IMR-90 (cell line): ENCODE data around the gene VPREB3. TPM values are rescaled to one million over a fixed set of nuclear protein-coding genes. Genes with fewer than 3 reads are reported as not detected.

ENCODE experiments used
- ATAC-seq: fragments of 200-7000 bp; cut with Tn5 transposase; 2 replicates; pipeline ENCODE4 v1.9.1; 2020; ENCODE audit warnings: low read depth, mild to moderate bottlenecking, moderate library complexity
- BruUV-seq: library from RNA; stranded (reverse); fragments of 400-500 nt; replicated peaks from 2 replicates; lab custom pipeline; 2021; lab: Mats Ljungman, UMichigan
- CTCF ChIA-PET: fragments of 300-600 bp; formaldehyde crosslinking; extraction: SDS; loops from one replicate; lab custom pipeline; 2021; ENCODE audit warnings: antibody characterized with exemption; lab: Yijun Ruan, JAX
- POLR2A ChIA-PET: fragments of 300-600 bp; sonication (Branson Sonifier 250); formaldehyde crosslinking; loops from one replicate; lab custom pipeline; 2022; ENCODE audit warnings: antibody characterized with exemption; ENCODE audit not compliant: unreplicated experiment; lab: Charles Lee
- DNase-seq: peaks from one replicate; pipeline ENCODE4 v3.0.0; 2013
- H2AFZ ChIP-seq: replicated peaks from 2 replicates; pipeline ENCODE3; 2013; ENCODE audit warnings: low read length, mild to moderate bottlenecking; ENCODE audit not compliant: poor library complexity
- H2AK5ac ChIP-seq: 2 replicates; pipeline ENCODE4 v1.6.1; 2013; ENCODE audit warnings: low read depth, low read length, inconsistent platforms
- H2AK9ac ChIP-seq: replicated peaks from 2 replicates; pipeline ENCODE3; 2013; ENCODE audit warnings: mild to moderate bottlenecking, low read depth, low read length, moderate library complexity; ENCODE audit not compliant: poor library complexity
- H2BK120ac ChIP-seq: 2 replicates; pipeline ENCODE4 v1.6.1; 2013; ENCODE audit warnings: low read depth, low read length, inconsistent platforms
- H2BK15ac ChIP-seq: 3 replicates; pipeline ENCODE4 v1.6.1; 2013; ENCODE audit warnings: low read depth, low read length, inconsistent platforms
- H2BK20ac ChIP-seq: 2 replicates; pipeline ENCODE4 v1.6.1; 2013; ENCODE audit warnings: low read depth, mild to moderate bottlenecking, inconsistent platforms, low read length, moderate library complexity
- H2BK5ac ChIP-seq: 2 replicates; pipeline ENCODE4 v1.6.1; 2013; ENCODE audit warnings: mild to moderate bottlenecking, low read depth, low read length, inconsistent platforms; ENCODE audit not compliant: poor library complexity, severe bottlenecking
- H3K14ac ChIP-seq: replicated peaks from 2 replicates; pipeline ENCODE4 v1.6.1; 2013; ENCODE audit warnings: low read depth, low read length, inconsistent platforms
- H3K18ac ChIP-seq: 2 replicates; pipeline ENCODE4 v1.6.1; 2013; ENCODE audit warnings: low read depth, low read length, control low read depth
- H3K23ac ChIP-seq: 2 replicates; pipeline ENCODE4 v1.6.1; 2013; ENCODE audit warnings: low read depth, low read length, inconsistent platforms
- H3K27ac ChIP-seq: 2 replicates; pipeline ENCODE4 v1.5.1; 2013; ENCODE audit warnings: mild to moderate bottlenecking, control low read depth, low read length; ENCODE audit not compliant: insufficient read depth
- H3K27me3 ChIP-seq: 2 replicates; pipeline ENCODE4 v1.6.1; 2013; ENCODE audit warnings: low read length; ENCODE audit not compliant: control insufficient read depth, insufficient read depth
- H3K36me3 ChIP-seq: 2 replicates; pipeline ENCODE4 v1.6.1; 2013; ENCODE audit warnings: low read length, mixed read lengths; ENCODE audit not compliant: control insufficient read depth, insufficient read depth
- H3K4ac ChIP-seq: 2 replicates; pipeline ENCODE4 v1.6.1; 2013; ENCODE audit warnings: low read depth, low read length, inconsistent platforms
- H3K4me1 ChIP-seq: 2 replicates; pipeline ENCODE4 v1.6.1; 2013; ENCODE audit warnings: low read length, mixed read lengths; ENCODE audit not compliant: control insufficient read depth, insufficient read depth
- H3K4me2 ChIP-seq: 2 replicates; pipeline ENCODE4 v1.6.1; 2013; ENCODE audit warnings: low read depth, mild to moderate bottlenecking, control low read depth, low read length, moderate library complexity
- H3K4me3 ChIP-seq: 2 replicates; pipeline ENCODE4 v1.5.1; 2013; ENCODE audit warnings: low read depth, mild to moderate bottlenecking, control low read depth, low read length, moderate library complexity; ENCODE audit not compliant: insufficient read depth
- H3K56ac ChIP-seq: 2 replicates; pipeline ENCODE4 v1.6.1; 2013; ENCODE audit warnings: low read length, inconsistent platforms; ENCODE audit not compliant: insufficient read depth; ENCODE audit errors: extremely low read depth
- H3K79me1 ChIP-seq, 2 experiments: 2 replicates each; pipeline ENCODE4 v1.6.1; 2013; ENCODE audit warnings: low read length in 2 of 2, inconsistent platforms in 1 of 2, low read depth in 1 of 2
- H3K9ac ChIP-seq: 2 replicates; pipeline ENCODE4 v1.6.1; 2013; ENCODE audit warnings: low read depth, low read length, control low read depth
- H3K9me1 ChIP-seq: 2 replicates; pipeline ENCODE4 v1.6.1; 2013; ENCODE audit warnings: low read length, inconsistent platforms; ENCODE audit not compliant: insufficient read depth
- H3K9me3 ChIP-seq: 2 replicates; pipeline ENCODE4 v1.6.1; 2013; ENCODE audit warnings: low read length; ENCODE audit not compliant: control insufficient read depth, insufficient read depth
- H4K20me1 ChIP-seq: 2 replicates; pipeline ENCODE4 v1.6.1; 2013; ENCODE audit warnings: low read length, inconsistent platforms; ENCODE audit not compliant: insufficient read depth
- H4K5ac ChIP-seq: 2 replicates; pipeline ENCODE4 v1.6.1; 2013; ENCODE audit warnings: mild to moderate bottlenecking, low read depth, low read length, control low read depth
- H4K8ac ChIP-seq, 2 experiments: 2 replicates each; pipeline ENCODE4 v1.6.1; 2013; ENCODE audit warnings: low read depth in 2 of 2, low read length in 2 of 2, control low read depth in 1 of 2, inconsistent platforms in 1 of 2
- H4K91ac ChIP-seq: 2 replicates; pipeline ENCODE4 v1.6.1; 2013; ENCODE audit warnings: low read depth, low read length, inconsistent platforms; ENCODE audit not compliant: insufficient read depth
- CEBPB ChIP-seq: IDR thresholded peaks from 2 replicates; pipeline ENCODE4 v1.6.1; 2012; ENCODE audit warnings: low read depth, low read length, improper control_type of control experiment
- CHD1 ChIP-seq: IDR thresholded peaks from 2 replicates; pipeline ENCODE4 v1.6.1; 2012; ENCODE audit warnings: low read depth, low read length, improper control_type of control experiment
- FOS ChIP-seq: fragments of 150-350 bp; IDR thresholded peaks from 2 replicates; pipeline ENCODE4 v1.6.1; 2016; ENCODE audit warnings: low read depth, low read length
- MAFK ChIP-seq: IDR thresholded peaks from 2 replicates; pipeline ENCODE4 v1.6.1; 2012; ENCODE audit warnings: low read depth, low read length, improper control_type of control experiment
- MXI1 ChIP-seq: IDR thresholded peaks from 2 replicates; pipeline ENCODE4 v1.6.1; 2012; ENCODE audit warnings: low read depth, mild to moderate bottlenecking, low read length, moderate library complexity, borderline replicate concordance
- RAD21 ChIP-seq: IDR thresholded peaks from 2 replicates; pipeline ENCODE4 v1.6.1; 2012; ENCODE audit warnings: low read length, improper control_type of control experiment
- RFX5 ChIP-seq: IDR thresholded peaks from 2 replicates; pipeline ENCODE4 v1.8.0; 2012; ENCODE audit warnings: low read depth, mild to moderate bottlenecking, low read length, moderate library complexity
- SMC3 ChIP-seq: fragments of 150-350 bp; IDR thresholded peaks from 2 replicates; pipeline ENCODE4 v1.6.1; 2016; ENCODE audit warnings: low read depth, mild to moderate bottlenecking, antibody characterized with exemption, low read length, moderate library complexity
- USF2 ChIP-seq: fragments of 150-350 bp; IDR thresholded peaks from 2 replicates; pipeline ENCODE4 v1.6.1; 2017; ENCODE audit warnings: mild to moderate bottlenecking, antibody characterized with exemption, low read length, low read depth
- whole genome bisulfite sequencing, 2 experiments: methylation state at CpG; one replicate each; pipeline versions ENCODE4 v1.1.5 to v1.1.7; 2013; ENCODE audit warnings: missing lambda C conversion rate in 2 of 2; ENCODE audit not compliant: insufficient read length in 1 of 2; ENCODE audit errors: extremely low coverage in 2 of 2; 5-methylcytosine and 5-hydroxymethylcytosine counted together
- dilution Hi-C: fragments of 300-500 bp; cut with HindIII; formaldehyde crosslinking; loops from one replicate; pipeline ENCODE4 v1.14.3; 2018; ENCODE audit warnings: low sequenced_read_pairs; ENCODE audit not compliant: unreplicated experiment
- in situ Hi-C: fragments of 300-500 bp; cut with MboI; formaldehyde crosslinking; loops from 3 replicates; pipeline ENCODE4 v1.14.3; 2019; ENCODE audit warnings: low sequenced_read_pairs, inconsistent platforms, mixed read lengths
- intact Hi-C: fragments of 100-400 bp; cut with micrococcal nuclease; formaldehyde crosslinking; loops from 2 replicates; pipeline ENCODE4 v1.10.0; 2022
- polyA plus RNA-seq, 3 experiments: library from polyadenylated mRNA; depleted of rRNA; stranded (reverse); fragments of >200 nt; gene quantifications; 2 replicates each; pipeline ENCODE4 v1.2.3, GENCODE V29; 2012; ENCODE audit warnings: low replicate concordance in 1 of 3
- total RNA-seq: library from RNA; depleted of rRNA; stranded (reverse); fragments of >200 nt; gene quantifications from 2 replicates; pipeline ENCODE4 v1.2.3, GENCODE V29; 2012

Gene VPREB3
- total and polyA plus RNA-seq, 2 of the 4 experiments (the other 2 are of a cell fraction): not detected

- Histone ChIP-seq H3K14ac (no peak overlapping the region), H4K5ac (no peak overlapping the region), H3K4me3 (no peak overlapping the region), H3K27me3 (no peaks in the 10 kb centered on the region), H4K91ac (no peak overlapping the region), H4K20me1 (no peaks in the 10 kb centered on the region), H3K23ac (no peak overlapping the region), H3K9me1 (peaks cover 12% of the 10 kb centered on the region), H3K4me1 (peaks cover 23% of the 10 kb centered on the region; the same call in 1 of the 2 replicates), H3K18ac (no peak overlapping the region), H3K4ac (0 out of 2 replicates have a peak overlapping the region, but pooled peaks have one; percentile 33), H2AK9ac (peak overlapping the region; percentile 7), H4K8ac (no peak overlapping the region), H3K4me2 (no peak overlapping the region), H3K9me3 (no peaks in the 10 kb centered on the region), H3K36me3 (no peaks in the 10 kb centered on the region), H2BK20ac (no peak overlapping the region), H3K79me1 (peaks cover 0 to 7% of the 10 kb centered on the region in 2 experiments; a peak in 1 of 4 replicates), H2AK5ac (peak overlapping the region; percentile 64; the same call in 1 of the 2 replicates), H3K27ac (no peak overlapping the region), H2BK15ac (no peak overlapping the region), H3K56ac (no peak overlapping the region), H2BK5ac (no peak overlapping the region), H2AFZ (peak overlapping the region; percentile 16), H3K9ac (no peak overlapping the region), H2BK120ac (no peak overlapping the region)
- TF ChIP-seq RAD21 (no peak), MXI1 (no peak), FOS (no peak), CHD1 (no peak), CEBPB (no peak), USF2 (no peak), MAFK (no peak), SMC3 (no peak), RFX5 (no peak)
- DNase-seq (peak; percentile 33), ATAC-seq (peak; percentile 28)
- BruUV-seq: no TSS peak
- in situ Hi-C loops: no loop called here
- ChIA-PET CTCF (interaction anchor here (1.0 to 1.4 kb wide), 2 partner anchors 9 to 15 kb away, joined by 3 to 4 read pairs; no protein-coding TSS in a partner anchor), POLR2A (no interaction called here)
- intact Hi-C loops: loop anchor here (5.0 to 10.0 kb wide), 2 partner anchors 72 to 180 kb away; no protein-coding TSS in a partner anchor
- dilution Hi-C loops: no loop called here
- no CpG with 5 or more reads among the region's 2 CpGs for WGBS, 2 experiments
These were observed 20.8 kb upstream of the VPREB3 start for GRCh38 chr22:23774922-23775436.
